GM18507 (cell line): ENCODE results near the gene SDCBP2.

Experiments
- DNase-seq: peaks from one replicate; pipeline ENCODE4 v3.0.0; 2011; ENCODE audit warnings: low read depth; ENCODE audit not compliant: insufficient read length; ENCODE audit errors: extremely low spot score
- FAIRE-seq: peaks from 2 replicates; lab custom pipeline; 2011; peaks lifted over from hg19 to GRCh38; lab: Jason Lieb, UNC

Gene SDCBP2

DNA sequence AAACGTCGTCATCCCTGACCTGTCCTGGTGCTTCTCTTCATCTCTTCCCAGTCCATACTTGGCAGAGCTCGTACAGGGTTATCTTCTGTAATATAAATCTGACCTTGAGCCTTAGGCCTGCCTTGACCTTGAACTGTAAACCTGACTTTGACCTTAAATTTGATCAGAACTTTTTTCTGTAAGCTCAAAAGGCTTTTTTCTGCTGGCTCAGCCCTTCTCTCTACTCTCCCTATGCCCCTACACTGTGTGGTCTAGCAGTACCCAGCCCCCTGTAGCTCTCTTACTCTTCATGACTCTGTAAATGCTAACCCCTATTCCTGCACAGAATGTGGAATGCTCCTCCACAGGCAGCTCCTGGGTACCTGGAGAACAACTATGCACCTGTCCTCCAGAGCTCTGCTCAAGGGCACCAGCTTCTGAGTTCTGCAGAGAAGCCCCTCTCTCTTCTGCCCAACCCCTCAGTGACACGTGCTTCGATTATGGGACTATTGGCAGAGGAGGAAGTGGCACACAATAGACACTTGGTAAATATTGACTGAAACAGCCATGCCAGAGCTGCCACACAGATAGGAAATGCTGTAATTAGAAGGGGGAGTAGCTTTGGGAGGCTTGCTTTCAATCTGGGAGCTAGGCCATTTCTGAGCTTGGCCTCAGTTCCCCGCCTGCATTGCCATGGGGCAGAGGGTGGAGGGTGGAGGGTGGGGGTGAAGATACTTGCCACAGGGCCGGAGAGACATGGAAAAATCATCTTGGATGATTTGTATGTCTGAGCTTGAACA, 47.5 kb downstream of the SDCBP2 start:
- no peak for FAIRE-seq

DNA sequence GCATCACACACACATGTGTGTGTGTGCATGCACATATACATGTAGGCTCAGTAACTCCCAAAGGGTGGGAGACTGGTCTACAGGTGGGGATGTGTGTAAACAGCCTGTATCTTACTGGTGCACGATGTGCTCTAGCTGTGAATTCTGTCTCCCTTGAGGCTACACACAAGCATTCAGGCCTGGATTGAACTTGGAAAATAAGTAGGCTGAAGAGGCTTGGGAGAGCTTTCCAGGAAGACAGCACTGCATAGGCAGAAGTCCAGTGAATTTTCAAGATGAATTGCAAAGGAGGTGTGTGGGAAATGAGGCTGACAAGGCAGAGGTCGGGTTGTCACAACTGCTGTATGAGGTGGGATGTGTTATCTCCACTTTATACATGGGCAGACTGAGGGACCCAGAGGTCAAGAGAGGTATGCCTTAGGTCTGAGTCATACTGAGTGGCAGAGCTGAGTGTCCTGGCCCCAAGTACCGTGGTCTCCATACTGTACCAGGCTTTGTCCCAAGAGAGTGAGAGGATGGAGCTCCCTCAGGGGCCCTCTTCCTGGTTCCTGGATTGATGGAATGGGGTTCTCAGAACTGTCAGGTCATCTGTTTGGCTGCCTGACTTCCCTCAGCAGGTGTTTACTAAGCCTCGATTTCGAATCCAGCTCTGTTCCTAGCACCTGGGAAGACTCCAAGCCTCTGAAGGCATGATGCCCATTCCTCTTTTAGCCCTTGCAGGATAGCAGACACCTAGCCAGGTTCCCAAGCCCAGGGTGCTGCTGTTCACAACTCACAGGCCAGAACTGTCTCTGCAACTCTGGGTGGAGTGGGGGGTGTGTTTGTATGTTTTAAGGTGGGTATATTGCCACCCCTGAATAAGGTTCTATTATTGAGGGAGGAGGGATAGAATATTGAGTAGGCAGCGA, 48.5 kb downstream of the SDCBP2 start:
- no peak for FAIRE-seq
- DNase-seq, result no peak

More for the DNA sequence above, 47.5 kb downstream of the SDCBP2 start:
- no peak for DNase-seq

- FAIRE-seq, result no peak
- DNase-seq, result no peak
These were observed 49.9 kb downstream of the SDCBP2 start for GRCh38 chr20:1278993-1279392.

DNA sequence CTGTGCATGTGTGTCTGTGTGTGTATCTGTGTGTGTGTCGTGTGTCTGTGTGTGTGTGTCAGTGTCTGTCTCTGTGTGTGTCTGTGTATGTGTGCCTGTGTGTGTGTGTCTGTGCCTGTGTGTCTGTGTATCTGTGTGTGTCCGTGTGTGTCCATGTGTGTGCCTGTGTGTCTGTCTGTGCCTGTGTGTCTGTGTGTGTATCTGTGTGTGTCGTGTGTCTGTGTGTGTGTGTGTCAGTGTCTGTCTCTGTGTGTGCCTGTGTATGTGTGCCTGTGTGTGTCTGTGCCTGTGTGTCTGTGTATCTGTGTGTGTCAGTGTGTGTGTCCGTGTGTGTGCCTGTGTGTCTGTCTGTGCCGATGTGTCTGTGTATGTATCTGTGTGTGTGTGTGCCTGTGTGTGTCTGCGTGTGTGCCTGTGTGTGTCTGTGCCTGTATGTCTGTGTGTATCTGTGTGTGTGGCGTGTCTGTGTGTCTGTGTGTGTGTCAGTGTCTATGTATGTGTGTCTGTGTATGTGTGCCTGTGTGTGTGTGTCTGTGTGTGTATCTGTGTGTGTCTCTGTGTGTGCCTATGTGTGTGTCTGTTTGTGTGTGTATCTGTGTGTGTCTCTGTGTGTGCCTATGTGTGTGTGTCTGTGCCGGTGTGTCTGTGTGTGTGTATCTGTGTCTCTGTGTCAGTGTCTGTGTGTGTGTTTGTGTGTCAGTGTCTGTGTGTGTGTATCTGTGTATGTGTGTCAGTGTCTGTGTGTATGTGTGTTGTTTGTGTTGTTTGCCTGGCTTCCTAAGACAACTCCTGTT, 51.2 kb downstream of the SDCBP2 start:
- DNase-seq (no peak), FAIRE-seq (peak; percentile 5)

GRCh38 chr20:1275919-1276318, 53.0 kb downstream of the SDCBP2 start:
- no peak for DNase-seq
- FAIRE-seq, result no peak

DNA sequence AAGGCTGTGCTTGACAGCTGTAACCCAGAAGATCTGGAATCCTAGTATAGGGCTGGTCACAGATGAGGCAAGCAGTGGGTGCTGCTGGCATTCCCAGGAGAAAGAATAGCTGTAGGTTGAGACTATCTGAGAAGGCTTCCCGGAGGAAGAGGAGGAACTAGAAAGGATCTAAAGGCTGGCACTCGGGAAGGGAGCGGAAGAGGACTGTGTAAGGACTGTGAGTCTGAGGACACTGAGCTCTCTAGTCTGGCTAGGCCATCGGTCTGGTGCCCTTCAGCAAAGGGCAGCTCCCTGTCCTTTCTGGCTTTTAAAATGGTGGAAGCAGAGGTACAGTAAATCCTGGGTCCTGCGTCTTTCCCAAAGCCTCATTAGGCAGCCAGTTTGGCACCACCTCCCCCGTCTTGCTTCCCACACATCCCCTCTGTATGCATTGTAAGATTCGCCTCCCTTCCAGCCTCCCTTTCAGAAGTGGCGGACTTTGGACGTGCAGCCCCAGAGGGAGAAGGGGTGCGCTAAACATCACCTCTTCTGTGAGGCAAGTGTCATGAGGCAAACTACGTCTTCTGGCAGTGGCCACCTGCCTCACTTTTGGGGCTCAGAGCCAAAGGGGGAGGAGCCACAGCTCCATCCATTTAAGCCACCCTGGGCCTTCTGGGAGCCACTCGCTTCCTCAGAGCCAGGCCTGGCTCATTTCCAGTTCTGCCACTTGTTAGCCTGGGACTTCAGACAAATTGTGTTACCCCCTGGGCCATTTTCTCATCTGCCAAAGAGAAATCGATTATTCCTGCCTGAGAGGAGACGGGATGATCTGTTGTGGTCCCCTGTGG, 54.2 kb downstream of the SDCBP2 start:
- DNase-seq, result no peak

DNA sequence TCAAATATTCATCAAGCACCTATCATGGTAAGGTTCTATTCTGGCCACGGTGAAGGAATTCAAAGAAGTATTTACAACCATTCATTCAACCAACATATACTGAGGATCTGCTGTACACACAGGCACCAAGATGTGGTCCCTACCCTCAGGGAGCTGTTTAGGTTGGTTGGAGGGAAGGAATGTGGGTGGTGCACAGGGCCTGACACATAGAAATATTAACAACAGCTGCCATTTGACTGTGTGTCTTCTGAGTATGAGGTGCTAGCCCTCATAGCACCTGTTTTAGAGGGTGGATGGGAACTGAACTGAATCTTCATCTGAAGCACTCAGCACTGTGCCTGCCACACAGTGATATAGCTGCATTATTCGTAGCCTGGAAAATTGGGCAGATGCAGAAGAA, 55.6 kb downstream of the SDCBP2 start:
- DNase-seq, result no peak
- no peak for FAIRE-seq

More for the DNA sequence above, 54.2 kb downstream of the SDCBP2 start:
- FAIRE-seq, result no peak

- no peak for FAIRE-seq
These were observed 56.4 kb downstream of the SDCBP2 start for GRCh38 chr20:1272368-1273100.

GRCh38 chr20:1269850-1270249, 59.1 kb downstream of the SDCBP2 start:
- FAIRE-seq, result no peak
- DNase-seq, result no peak

More at GRCh38 chr20:1272368-1273100, 56.4 kb downstream of the SDCBP2 start:
- DNase-seq, result no peak

GRCh38 chr20:1269235-1269634, 59.7 kb downstream of the SDCBP2 start:
- DNase-seq (no peak), FAIRE-seq (no peak)

- no peak for FAIRE-seq
- DNase-seq, result no peak
These were observed 61.0 kb downstream of the SDCBP2 start for GRCh38 chr20:1267809-1268374.

DNA sequence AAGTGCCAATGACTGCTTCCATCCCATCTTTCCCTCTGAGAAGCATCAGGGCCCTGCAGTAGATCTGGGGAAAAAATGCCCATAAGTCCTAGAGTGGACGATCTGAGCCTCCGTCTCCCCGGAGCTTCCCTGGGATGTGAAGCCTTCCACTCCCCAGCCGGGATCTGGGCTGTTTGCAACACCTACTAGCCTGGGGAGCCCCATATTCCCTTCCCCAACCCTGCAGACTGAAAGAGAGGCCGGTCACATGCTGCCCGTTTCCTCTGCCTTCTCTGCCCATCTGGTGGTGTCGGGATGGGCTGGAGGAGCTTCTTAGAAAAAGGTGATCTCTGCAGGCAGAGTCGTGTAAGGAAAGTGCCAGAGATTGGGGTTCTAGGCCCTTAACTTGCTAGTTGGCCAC, 61.8 kb downstream of the SDCBP2 start:
- no peak for FAIRE-seq
- no peak for DNase-seq

DNA sequence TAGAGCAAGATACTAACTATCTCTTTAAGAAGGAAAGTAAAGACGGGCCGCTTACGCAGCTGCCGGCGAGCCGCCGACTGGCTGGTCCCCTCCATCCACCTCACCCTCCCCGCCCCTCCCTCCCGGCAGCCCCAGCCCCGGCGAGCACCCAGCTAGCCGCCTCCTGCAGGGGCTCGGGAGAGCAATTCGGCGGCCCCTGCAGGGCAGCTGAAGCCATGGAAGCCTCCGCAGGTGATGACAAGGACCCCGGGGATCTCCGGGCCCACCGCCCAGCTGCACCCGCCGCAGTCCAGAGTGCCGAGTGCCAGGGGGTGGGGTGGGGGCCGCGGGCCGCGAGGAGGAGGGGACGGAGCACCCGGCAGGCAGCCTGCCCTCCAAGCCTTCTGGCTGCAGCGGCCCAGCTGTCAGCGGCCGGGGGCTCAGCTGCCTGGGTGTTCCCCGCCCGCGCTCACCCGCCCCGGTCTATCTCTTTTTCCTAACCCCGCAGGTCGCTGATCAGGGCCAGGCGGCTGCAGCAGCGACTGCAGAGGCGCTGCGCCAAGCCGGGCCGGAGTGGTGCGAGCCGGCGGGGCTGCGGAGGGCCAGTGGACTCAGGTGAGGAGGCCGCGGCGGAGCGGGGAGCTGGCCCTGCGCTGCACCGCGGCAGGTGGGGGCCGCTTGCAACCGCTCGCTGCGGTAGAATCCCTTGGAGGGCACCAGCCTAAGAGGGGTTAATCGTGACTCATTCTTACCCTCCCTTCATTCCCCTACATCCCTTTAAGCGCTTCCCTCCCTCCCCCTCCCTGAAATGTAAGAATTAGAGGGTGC, 62.6 kb downstream of the SDCBP2 start, which contains the start of gene SNPH:
TSS of gene SNPH (plus strand) at position 128 of the 807 bp plus-strand sequence. CDS start 29,946 bp downstream, outside the sequence.
- peak; percentile 38 for FAIRE-seq
- peak; percentile 29 for DNase-seq

DNA sequence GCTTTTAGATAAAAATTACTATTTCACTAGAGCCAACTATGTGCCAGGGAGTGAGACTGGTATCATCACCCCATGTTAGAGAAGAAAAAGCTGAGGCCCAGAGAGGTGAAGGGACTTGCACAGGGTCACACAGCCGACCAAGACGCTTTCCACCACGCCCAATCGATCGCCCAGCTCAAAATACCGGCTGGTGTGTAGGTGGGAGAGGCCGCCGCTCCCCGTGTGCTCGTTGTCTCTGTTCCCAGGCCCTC, 63.1 kb downstream of the SDCBP2 start:
- no peak for FAIRE-seq
- DNase-seq, result no peak

DNA sequence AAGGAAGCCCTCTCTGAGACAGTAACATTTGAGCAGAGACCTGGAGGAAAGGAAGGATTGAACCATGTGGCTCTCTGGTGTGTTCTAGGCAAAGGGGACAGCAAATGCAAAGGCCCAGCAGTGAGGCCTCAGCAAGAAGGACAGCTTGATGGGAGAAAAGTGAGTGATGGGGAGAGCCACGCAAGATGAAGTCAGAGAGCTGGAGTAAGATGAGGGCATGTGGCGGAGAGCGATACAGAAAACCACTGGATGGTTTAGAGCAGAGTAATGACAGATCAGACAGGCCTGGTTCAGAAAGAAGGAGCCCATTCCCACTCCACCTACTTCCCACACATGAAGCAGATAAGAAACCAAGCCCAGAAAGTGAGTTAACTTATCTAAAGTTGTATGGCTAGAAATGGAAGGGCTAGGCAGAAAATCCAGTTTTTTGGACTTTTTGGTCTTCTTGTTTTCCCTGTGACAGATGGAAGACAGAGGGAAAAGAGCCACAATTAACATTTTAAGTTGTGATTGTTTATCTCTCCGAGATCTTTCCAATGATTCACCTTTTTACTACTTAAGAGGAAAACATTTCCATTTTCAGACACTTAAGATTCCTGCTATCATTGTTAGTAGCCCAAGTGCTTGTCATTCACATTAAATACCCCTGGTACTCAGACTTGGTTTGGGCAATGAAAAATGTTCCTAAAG, 63.6 kb downstream of the SDCBP2 start:
- no peak for DNase-seq
- no peak for FAIRE-seq

- DNase-seq (no peak), FAIRE-seq (no peak)
These were observed 64.2 kb downstream of the SDCBP2 start for GRCh38 chr20:1264727-1265126.

GRCh38 chr20:1263853-1264252, 65.1 kb downstream of the SDCBP2 start:
- FAIRE-seq (no peak), DNase-seq (no peak)
